Ovary (tissue), 9 donors: ENCODE results near the gene HLX. TPM values are rescaled to one million over a fixed set of nuclear protein-coding genes. Genes with fewer than 3 reads are reported as not detected.

Source experiments
- DNase-seq, 5 donors: peaks; one replicate each; pipeline ENCODE4 v3.0.0-alpha.2; 2019 to 2020
- H3K27ac ChIP-seq, 2 donors: fragments of 200-600 bp; one replicate each; pipeline versions ENCODE4 v1.5.1 to v1.8.0; 2019 to 2022
- H3K27me3 ChIP-seq: fragments of 200-600 bp; one replicate; pipeline ENCODE4 v1.8.0; 2022
- H3K36me3 ChIP-seq: fragments of 200-600 bp; sonication (generic); one replicate; pipeline ENCODE4 v1.5.1; 2019
- H3K4me1 ChIP-seq: one replicate; pipeline ENCODE4 v1.8.1; 2013; ENCODE audit warnings: mild to moderate bottlenecking, moderate library complexity; ENCODE audit not compliant: insufficient read depth
- H3K4me3 ChIP-seq: fragments of 200-600 bp; sonication (generic); one replicate; pipeline ENCODE4 v1.5.1; 2017
- H3K9me3 ChIP-seq, 2 donors: fragments of 200-600 bp in 1 of 2; sonication (generic) in 1 of 2; one replicate each; pipeline versions ENCODE4 v1.5.1 to v1.8.1; 2013 to 2019; ENCODE audit warnings: mild to moderate bottlenecking in 1 of 2, moderate library complexity in 1 of 2
- EP300 ChIP-seq: sonication (generic); formaldehyde crosslinking; IDR thresholded peaks from one replicate; pipeline ENCODE4 v1.6.1; 2017; ENCODE audit warnings: antibody characterized with exemption
- POLR2A ChIP-seq: fragments of 450-650 bp; IDR thresholded peaks from one replicate; pipeline ENCODE4 v1.6.1; 2017; ENCODE audit warnings: antibody characterized with exemption, mild to moderate bottlenecking, moderate library complexity
- WGBS, 3 donors: extraction: QIAGEN DNeasy Blood & Tissue Kit in 1 of 3; methylation state at CpG; one replicate each; pipeline versions ENCODE4 v1.1.5 to v1.1.7; 2013 to 2017; 5-methylcytosine and 5-hydroxymethylcytosine counted together
- intact Hi-C, 4 donors: fragments of 100-400 bp; cut with DNase I; formaldehyde crosslinking; loops; one replicate each; pipeline versions ENCODE4 v1.11.0 to v1.15.1; 2022 to 2023
- polyA plus RNA-seq, 2 donors: library from polyadenylated mRNA; stranded (reverse); fragments of 200-250 nt in 1 of 2; fragments of 350-450 nt in 1 of 2; fragmentation: Illumina TruSeq in 1 of 2; extraction: RNeasy Lipid Tissue Mini Kit (QIAGEN cat#74804) in 1 of 2; gene quantifications; one replicate each; pipeline ENCODE4 v1.2.3, GENCODE V29; 2013 to 2014
- total RNA-seq, 7 donors: library from RNA; depleted of rRNA in 2 of 7; stranded (reverse); fragments of >200 nt in 2 of 7; fragmentation: NEBNext Ultra II Directional in 3 of 7; extraction: Animal tissue kit (Norgen Biotek cat#: 25700) in 3 of 7; gene quantifications; one replicate each; pipeline versions ENCODE4 v1.1.0 to v1.2.4, GENCODE V29; 2016 to 2023
- TF ChIP-seq, protein P1 (sequence below), 3 donors: fragments of 450-650 bp in 2 of 3; fragments of 200-600 bp in 1 of 3; IDR thresholded peaks; one replicate each; pipeline versions ENCODE4 v1.5.1 to v1.8.0; 2016 to 2022; ENCODE audit warnings: antibody characterized with exemption in 3 of 3, mild to moderate bottlenecking in 1 of 3
- donor health status: DM: no; HTN: no; CAD: no; lungs with moderate emphysema.
- donor health status: DM: no; HTN: no; CAD: no.
- donor health status: Bipolar disorder and iron deficiency.
- donor health status: DM: yes; HTN: yes; CAD: no.
- donor health status: DM: no; HTN: no; CAD: no.
- donor health status: DM: yes; HTN: yes; CAD: no.

HLX gene
- total and polyA plus RNA-seq, 9 donors, result 2.1 to 9.4 (median 3.5) TPM

- H3K9me3 ChIP-seq, result no peaks in the 10 kb centered on the region
- WGBS, 3 donors, result 79 to 84% (median 82%) methylated on average over 3 of the region's 3 CpGs
- no peak overlapping the region for H3K4me3 ChIP-seq
- H3K36me3 ChIP-seq, result no peaks in the 10 kb centered on the region
- H3K4me1 ChIP-seq, result no peaks in the 10 kb centered on the region
- no peak for DNase-seq
- H3K27ac ChIP-seq, result no peak overlapping the region
- H3K27me3 ChIP-seq, result no peaks in the 10 kb centered on the region
- TF ChIP-seq, protein P1, sequence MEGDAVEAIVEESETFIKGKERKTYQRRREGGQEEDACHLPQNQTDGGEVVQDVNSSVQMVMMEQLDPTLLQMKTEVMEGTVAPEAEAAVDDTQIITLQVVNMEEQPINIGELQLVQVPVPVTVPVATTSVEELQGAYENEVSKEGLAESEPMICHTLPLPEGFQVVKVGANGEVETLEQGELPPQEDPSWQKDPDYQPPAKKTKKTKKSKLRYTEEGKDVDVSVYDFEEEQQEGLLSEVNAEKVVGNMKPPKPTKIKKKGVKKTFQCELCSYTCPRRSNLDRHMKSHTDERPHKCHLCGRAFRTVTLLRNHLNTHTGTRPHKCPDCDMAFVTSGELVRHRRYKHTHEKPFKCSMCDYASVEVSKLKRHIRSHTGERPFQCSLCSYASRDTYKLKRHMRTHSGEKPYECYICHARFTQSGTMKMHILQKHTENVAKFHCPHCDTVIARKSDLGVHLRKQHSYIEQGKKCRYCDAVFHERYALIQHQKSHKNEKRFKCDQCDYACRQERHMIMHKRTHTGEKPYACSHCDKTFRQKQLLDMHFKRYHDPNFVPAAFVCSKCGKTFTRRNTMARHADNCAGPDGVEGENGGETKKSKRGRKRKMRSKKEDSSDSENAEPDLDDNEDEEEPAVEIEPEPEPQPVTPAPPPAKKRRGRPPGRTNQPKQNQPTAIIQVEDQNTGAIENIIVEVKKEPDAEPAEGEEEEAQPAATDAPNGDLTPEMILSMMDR (IDR thresholded peaks at IDR 0.05), result no peak
- TF ChIP-seq POLR2A (no peak), EP300 (no peak)
- intact Hi-C loops, result no loop called here
Measured at GRCh38 chr1:220924331-220924970, 45.2 kb downstream of the HLX start.

DNA sequence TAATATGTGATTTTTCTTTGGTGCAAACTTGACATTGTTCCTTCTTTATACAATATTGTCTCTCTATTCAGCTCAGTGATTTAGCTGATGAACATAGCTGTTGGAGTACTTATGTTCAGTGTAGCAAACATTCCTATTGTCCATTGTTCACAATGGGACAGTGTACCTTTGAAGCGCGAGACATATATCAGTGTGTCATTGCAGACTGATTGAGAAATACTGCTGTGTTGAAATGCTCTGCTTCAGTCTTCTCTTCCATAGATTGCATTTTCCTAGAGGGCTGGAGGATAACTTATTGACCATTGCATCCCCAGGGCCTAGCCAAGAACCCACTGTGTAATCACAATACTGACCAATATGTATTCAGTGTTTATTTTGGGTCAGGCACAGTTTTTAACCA is 46.5 kb downstream of the HLX start:
- intact Hi-C loops, result no loop called here
- TF ChIP-seq, protein P1 (IDR thresholded peaks at IDR 0.05), result no peak
- no peaks in the 10 kb centered on the region for H3K9me3 ChIP-seq
- no peaks in the 10 kb centered on the region for H3K36me3 ChIP-seq
- no peak overlapping the region for H3K27ac ChIP-seq
- no peak overlapping the region for H3K4me3 ChIP-seq
- DNase-seq, result no peak
- WGBS, 3 donors, result 92 to 97% (median 94%) methylated on average over 2 of the region's 2 CpGs
- no peaks in the 10 kb centered on the region for H3K4me1 ChIP-seq
- no peaks in the 10 kb centered on the region for H3K27me3 ChIP-seq

DNA sequence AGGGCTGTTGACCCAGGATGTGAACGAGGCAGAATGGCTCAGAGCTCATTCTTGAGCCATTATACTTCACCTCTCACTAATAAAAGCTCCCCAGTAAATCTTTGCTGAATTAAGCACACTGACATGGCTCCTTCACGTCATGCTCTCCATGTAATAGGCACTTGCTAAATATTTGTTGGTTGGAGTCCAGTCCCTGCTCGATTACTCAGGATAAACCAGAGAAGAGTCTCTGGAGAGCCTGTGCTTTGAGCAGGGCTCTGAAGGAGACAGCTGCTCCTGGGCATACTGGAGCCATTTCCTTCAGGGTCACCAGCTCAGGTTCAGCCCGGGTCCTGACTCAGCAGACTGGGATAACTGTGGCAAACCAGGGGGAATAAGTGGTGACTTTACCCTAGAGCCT is 46.9 kb downstream of the HLX start:
- Histone ChIP-seq H3K27me3 (no peaks in the 10 kb centered on the region), H3K36me3 (no peaks in the 10 kb centered on the region), H3K4me1 (no peaks in the 10 kb centered on the region), H3K4me3 (no peak overlapping the region), H3K9me3 (no peaks in the 10 kb centered on the region), H3K27ac (no peak overlapping the region)
- TF ChIP-seq POLR2A, result no peak
- intact Hi-C loops, result no loop called here
- DNase-seq, result no peak
- WGBS, 3 donors, result 39 to 46% (median 40%) methylated on average over 4 of the region's 4 CpGs

DNA sequence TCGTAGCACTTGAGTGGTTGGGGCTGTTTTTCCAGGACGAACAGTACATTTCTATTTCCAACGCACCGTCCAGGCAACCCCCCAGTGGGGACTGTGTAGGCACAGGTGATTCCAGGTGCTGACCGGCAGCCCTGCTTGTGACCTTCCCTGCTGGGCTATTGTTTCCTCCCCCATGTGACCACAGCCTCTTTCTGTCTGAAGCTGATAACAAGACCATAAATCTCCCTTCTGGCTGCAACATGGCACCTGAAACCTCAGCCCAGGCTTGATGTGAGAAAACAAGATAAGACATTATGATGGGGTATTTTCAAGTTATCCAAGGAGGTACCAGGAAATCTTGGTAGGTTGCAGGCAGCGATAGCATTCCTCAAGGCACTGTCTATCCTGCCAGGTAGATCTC is 48.2 kb downstream of the HLX start:
- intact Hi-C loops, result no loop called here
- TF ChIP-seq EP300, result no peak
- TF ChIP-seq, protein P1 (IDR thresholded peaks at IDR 0.05), result no peak
- TF ChIP-seq POLR2A, result no peak
- Histone ChIP-seq H3K4me3 (no peak overlapping the region), H3K9me3 (no peaks in the 10 kb centered on the region), H3K27ac (no peak overlapping the region), H3K36me3 (no peaks in the 10 kb centered on the region), H3K27me3 (no peaks in the 10 kb centered on the region), H3K4me1 (no peaks in the 10 kb centered on the region)
- 28 to 44% (median 37%) methylated on average over 6 of the region's 6 CpGs for WGBS, 3 donors
- no peak for DNase-seq

DNA sequence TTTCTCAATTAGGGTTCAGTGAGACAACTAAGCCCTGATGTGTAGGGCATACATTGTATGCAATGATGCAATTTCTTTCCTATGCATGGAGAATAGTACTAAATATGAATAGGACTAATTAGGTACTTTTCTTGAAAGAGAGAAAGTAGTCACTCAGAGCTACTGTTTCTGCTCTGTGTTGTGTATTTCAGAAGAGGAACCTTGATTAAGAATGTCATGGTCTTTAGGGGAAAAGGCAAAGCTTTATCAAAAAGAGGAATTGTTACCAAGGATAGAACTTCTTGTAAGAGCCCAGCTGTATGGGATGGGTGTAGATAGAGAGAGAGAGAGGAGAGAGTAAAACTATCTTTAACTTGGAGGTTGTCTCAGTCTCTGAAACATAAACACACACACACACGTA is 49.1 kb downstream of the HLX start:
- Histone ChIP-seq H3K36me3 (no peaks in the 10 kb centered on the region), H3K4me1 (no peaks in the 10 kb centered on the region), H3K4me3 (no peak overlapping the region), H3K9me3 (no peaks in the 10 kb centered on the region), H3K27ac (no peak overlapping the region), H3K27me3 (no peaks in the 10 kb centered on the region)
- TF ChIP-seq POLR2A, result no peak
- TF ChIP-seq EP300, result no peak
- TF ChIP-seq, protein P1 (IDR thresholded peaks at IDR 0.05), result no peak
- no peak for DNase-seq
- WGBS, 3 donors, result 62 to 78% (median 72%) methylated on average over 1 of the region's 1 CpG
- intact Hi-C loops, result no loop called here
